Neural cell (in vitro differentiated cells): ENCODE data around the gene AIF1L.

ENCODE experiments used
- EP300 ChIP-seq: fragments of 450-650 bp; conservative IDR thresholded peaks from 2 replicates; pipeline ENCODE4 v1.6.1; 2014; ENCODE audit warnings: antibody characterized with exemption, mild to moderate bottlenecking, moderate library complexity; ENCODE audit not compliant: poor library complexity, severe bottlenecking
- TF ChIP-seq, protein P1 (sequence below): fragments of 450-650 bp; IDR thresholded peaks from 2 replicates; pipeline ENCODE4 v1.5.1; 2014; ENCODE audit warnings: antibody characterized with exemption, mild to moderate bottlenecking, moderate library complexity; ENCODE audit not compliant: poor library complexity, severe bottlenecking

DNA sequence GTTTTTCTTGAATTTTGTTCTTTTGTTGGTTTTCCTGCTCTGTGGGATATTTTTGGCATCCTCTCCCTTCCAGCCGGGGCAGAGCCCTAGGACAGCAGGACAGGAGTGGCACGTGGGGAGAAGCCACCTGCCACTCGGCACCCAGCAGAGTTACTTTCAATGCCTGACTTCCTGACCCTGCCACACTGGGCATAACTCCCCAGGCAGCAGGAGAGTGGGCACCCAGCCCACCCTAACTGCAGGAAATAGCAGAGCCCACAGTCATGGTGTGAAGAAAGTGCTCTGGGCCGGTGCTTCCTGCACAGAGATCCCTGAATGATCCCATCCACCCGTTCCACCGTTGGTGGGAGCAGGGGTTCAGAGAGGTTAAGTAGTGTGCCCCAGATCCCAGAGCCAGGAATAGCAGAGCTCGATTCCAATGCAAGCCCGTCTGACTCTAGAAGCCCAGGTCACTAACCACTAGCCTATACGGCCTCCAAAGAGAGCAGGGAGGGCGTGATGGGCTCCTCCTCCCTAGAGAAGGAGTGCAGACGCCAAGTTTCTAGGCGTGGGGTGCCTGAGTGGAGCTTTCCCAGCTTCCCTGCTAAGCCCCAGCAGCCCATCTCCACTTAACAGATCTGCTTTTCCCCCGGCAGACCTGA, 20.9 kb downstream of the AIF1L start:
- TF ChIP-seq, protein P1, sequence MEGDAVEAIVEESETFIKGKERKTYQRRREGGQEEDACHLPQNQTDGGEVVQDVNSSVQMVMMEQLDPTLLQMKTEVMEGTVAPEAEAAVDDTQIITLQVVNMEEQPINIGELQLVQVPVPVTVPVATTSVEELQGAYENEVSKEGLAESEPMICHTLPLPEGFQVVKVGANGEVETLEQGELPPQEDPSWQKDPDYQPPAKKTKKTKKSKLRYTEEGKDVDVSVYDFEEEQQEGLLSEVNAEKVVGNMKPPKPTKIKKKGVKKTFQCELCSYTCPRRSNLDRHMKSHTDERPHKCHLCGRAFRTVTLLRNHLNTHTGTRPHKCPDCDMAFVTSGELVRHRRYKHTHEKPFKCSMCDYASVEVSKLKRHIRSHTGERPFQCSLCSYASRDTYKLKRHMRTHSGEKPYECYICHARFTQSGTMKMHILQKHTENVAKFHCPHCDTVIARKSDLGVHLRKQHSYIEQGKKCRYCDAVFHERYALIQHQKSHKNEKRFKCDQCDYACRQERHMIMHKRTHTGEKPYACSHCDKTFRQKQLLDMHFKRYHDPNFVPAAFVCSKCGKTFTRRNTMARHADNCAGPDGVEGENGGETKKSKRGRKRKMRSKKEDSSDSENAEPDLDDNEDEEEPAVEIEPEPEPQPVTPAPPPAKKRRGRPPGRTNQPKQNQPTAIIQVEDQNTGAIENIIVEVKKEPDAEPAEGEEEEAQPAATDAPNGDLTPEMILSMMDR = no peak
- no peak for TF ChIP-seq EP300
